GM21576 (cell line): ENCODE data around the gene DSE.

Source experiments
- ATAC-seq: cut with Tn5 transposase; IDR thresholded peaks from one replicate; pipeline ENCODE4 v1.9.1; 2021; ENCODE audit warnings: mild to moderate bottlenecking, moderate library complexity; ENCODE audit not compliant: unreplicated experiment

Gene DSE

GRCh38 chr6:116408491-116408890 is 37.7 kb downstream of the DSE start:
- peak; percentile 33 for ATAC-seq

GRCh38 chr6:116409756-116410155 is 39.0 kb downstream of the DSE start:
- ATAC-seq = peak; percentile 65

GRCh38 chr6:116411284-116411623 is 40.5 kb downstream of the DSE start:
- no peak for ATAC-seq

- ATAC-seq = no peak
Measured at GRCh38 chr6:116412270-116412669, 41.5 kb downstream of the DSE start.

GRCh38 chr6:116413357-116413756 is 42.6 kb downstream of the DSE start:
- ATAC-seq = no peak

- no peak for ATAC-seq
Measured at GRCh38 chr6:116417661-116418060, 46.9 kb downstream of the DSE start.

GRCh38 chr6:116419069-116419786 is 48.5 kb downstream of the DSE start:
- ATAC-seq = no peak

- ATAC-seq = no peak
Measured at GRCh38 chr6:116420341-116420740, 49.6 kb downstream of the DSE start.

GRCh38 chr6:116422238-116422637 is 51.5 kb downstream of the DSE start:
- ATAC-seq = no peak

- no peak for ATAC-seq
Measured at GRCh38 chr6:116424001-116424400, 53.3 kb downstream of the DSE start.

- no peak for ATAC-seq
Measured at GRCh38 chr6:116426551-116426950, 55.8 kb downstream of the DSE start.

- ATAC-seq = no peak
Measured at GRCh38 chr6:116429111-116429510, 58.4 kb downstream of the DSE start.

- no peak for ATAC-seq
Measured at GRCh38 chr6:116430860-116431259, 60.1 kb downstream of the DSE start.

- ATAC-seq = no peak
Measured at GRCh38 chr6:116431964-116432595, 61.3 kb downstream of the DSE start.

GRCh38 chr6:116433206-116433712 is 62.5 kb downstream of the DSE start:
- no peak for ATAC-seq

GRCh38 chr6:116434056-116434725 is 63.4 kb downstream of the DSE start:
- ATAC-seq = no peak

- no peak for ATAC-seq
Measured at GRCh38 chr6:116436586-116436985, 65.8 kb downstream of the DSE start.

- no peak for ATAC-seq
Measured at GRCh38 chr6:116437656-116438055, 66.9 kb downstream of the DSE start.

GRCh38 chr6:116438590-116439448 is 68.1 kb downstream of the DSE start:
- ATAC-seq = no peak

- no peak for ATAC-seq
Measured at GRCh38 chr6:116439522-116440051, 68.8 kb downstream of the DSE start.

- no peak for ATAC-seq
Measured at GRCh38 chr6:116443105-116443504, 72.4 kb downstream of the DSE start.
